Stimulated activated CD4-positive, alpha-beta T cell treated with anti-CD3 and anti-CD28 coated beads, Interleukin-12 subunit alpha, Interleukin-12 subunit beta, amount 100 ng/mL, for 48 hours (primary cell): ENCODE measurements around the gene ESPN.
"Not testable (repeated sequence)": the region's sequence is repeated elsewhere in the genome, so short reads cannot be mapped to it uniquely, and the experiment has no call there.

ENCODE experiments used
- DNase-seq, 3 donors: peaks; one replicate each; pipeline ENCODE4 v3.0.0-alpha.2; 2020; ENCODE audit warnings: low read depth in 2 of 3, low spot score in 1 of 3

ESPN gene

GRCh38 chr1:6424619-6425593 lies at the start of gene ESPN:
Gene ESPN (plus strand): TSS chr1:6424776. CDS start chr1:6424956, 180 bp downstream.
- no peak for DNase-seq

DNA sequence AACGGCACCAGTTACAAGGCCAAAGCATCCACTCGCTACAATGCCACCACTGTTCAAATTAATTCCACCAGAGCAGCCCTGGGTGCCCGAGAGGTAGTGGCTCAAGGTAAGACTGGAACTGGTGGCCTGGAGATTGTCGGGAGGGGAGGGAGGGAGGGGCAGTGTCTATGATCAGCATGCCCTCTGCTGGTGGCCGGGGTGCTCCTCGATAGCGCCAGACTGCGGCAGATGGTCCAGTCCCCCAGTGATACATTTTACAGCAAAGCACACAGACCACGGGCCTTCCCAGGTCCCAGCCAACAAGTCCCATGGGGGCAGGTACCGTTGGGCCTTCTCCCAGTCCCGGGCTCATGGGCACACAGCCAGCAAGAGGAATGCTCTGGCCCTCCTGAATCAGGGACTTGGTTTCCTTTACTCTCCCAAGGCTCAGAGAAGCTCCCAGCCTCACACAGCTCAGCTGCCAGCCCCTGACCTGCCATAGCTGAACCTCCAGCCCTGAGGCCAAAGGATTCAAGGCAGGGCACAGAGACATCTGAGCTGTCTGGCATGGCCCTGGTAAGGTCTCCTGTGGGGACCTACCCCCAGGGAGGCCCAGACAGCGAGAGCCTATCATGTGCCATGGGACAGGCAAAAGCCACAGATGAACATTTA lies 46.4 kb upstream of the ESPN start:
- no peak for DNase-seq

GRCh38 chr1:6380037-6380436 lies 44.5 kb upstream of the ESPN start:
- no peak for DNase-seq

- no peak for DNase-seq
Measured at GRCh38 chr1:6384135-6384534, 40.4 kb upstream of the ESPN start.

GRCh38 chr1:6384962-6385361 lies 39.6 kb upstream of the ESPN start:
- DNase-seq, result no peak

- DNase-seq, result no peak
Measured at GRCh38 chr1:6385488-6386191, 38.9 kb upstream of the ESPN start.

DNA sequence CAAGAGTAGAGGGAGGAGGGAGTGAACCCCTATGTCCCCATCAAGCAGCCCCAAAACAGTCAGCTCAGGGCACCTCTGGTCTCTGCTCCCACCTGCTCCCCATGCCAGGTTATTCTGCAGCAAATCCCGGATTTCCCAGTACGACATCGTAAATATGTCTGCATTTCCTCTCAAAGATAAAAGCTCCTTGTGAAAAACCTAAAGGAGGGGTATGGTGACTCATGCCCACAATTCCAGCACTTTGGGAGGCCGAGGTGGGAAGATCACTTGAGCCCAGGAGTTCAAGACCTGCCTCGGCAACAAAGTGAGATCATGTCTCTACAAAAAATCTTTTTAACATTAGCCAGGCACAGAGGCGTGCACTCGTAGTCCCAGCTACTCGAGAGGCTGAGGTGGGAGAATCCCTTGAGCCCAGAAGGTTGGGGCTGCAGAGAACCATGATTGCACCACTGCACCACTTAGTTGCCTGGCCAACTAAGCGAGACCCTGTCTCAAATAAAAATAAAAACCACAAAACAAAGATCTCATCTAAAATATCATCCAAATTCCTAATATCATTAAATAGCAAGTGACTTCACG lies 38.1 kb upstream of the ESPN start:
- no peak for DNase-seq

DNA sequence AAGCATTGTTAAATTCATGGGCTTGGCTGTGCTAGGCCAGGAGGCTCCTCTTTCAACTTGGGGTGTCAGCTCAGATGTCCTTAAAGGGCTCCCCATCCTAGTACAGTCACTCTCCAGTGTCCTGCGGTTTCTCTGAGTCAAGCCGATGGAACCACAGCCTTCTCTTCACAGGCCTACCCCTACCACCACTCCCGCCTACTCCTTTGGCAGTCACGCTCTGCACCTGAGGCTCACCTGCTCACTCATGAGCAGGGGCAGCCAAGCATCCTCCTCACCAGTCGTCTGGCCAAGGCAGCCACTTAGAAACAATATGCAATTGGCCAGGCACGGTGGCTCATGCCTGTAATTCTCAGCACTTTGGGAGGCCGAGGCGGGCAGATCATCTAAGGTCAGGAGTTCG lies 34.6 kb upstream of the ESPN start:
- no peak for DNase-seq

- no peak for DNase-seq
Measured at GRCh38 chr1:6391951-6392808, 32.4 kb upstream of the ESPN start.

DNA sequence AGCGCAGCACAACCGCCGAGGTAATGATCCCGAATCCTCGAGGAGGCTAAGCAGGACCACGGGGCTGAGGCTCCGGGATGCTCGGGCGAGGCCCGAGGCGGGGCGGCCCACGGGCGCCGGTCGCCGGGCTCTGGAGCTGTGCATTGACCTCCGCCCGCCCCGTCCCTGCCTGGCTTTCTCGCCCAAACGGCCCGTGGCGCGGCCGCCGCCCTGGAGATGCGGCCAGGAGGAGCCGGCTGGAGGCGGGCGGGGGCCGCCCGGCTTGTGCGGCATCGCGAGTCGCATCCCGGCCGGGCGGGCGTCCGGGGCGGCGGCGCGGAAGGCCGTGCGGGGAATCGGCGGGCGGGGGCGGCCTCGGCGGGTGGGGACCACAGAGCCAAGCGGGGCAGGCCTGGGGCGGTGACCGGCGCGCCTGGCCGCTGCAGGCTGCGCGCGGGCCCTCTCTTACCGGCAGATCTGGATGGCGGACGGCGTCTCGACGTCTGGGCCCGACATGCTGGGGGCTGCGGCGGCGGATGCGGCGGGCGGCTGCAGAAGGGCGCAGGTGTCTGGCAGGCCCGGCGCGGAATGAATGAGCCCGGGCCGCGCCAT lies 31.7 kb upstream of the ESPN start:
- DNase-seq, result no peak

- DNase-seq, result peak; percentile 84 to 92 (median 85)
Measured at GRCh38 chr1:6393400-6394187, 31.0 kb upstream of the ESPN start, which contains the start of gene ACOT7. Gene ACOT7 (minus strand): TSS chr1:6393767. CDS start chr1:6393399, 368 bp downstream.

- not testable (repeated sequence) for DNase-seq
Measured at GRCh38 chr1:6395130-6395529, 29.4 kb upstream of the ESPN start.

DNA sequence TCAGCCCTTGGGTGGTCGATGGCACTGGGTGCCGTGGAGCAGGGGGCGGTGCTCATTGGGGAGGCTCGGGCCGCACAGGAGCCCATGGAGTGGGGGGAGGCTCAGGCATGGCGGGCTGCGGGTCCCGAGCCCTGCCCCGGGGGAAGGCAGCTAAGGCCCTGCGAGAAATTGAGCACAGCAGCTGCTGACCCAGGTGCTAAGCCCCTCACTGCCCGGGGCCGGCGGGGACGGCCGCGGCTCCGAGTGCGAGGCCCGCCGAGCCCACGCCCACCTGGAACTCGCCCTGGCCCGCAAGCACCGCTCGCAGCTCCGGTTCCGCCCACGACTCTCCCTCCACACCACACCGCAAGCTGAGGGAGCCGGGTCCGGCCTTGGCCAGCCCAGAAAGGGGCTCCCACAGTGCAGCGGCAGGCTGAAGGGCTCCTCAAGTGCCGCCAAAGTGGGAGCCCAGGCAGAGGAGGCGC lies 28.8 kb upstream of the ESPN start:
- DNase-seq, result not testable (repeated sequence)

- no peak for DNase-seq
Measured at GRCh38 chr1:6396998-6397397, 27.6 kb upstream of the ESPN start.

DNA sequence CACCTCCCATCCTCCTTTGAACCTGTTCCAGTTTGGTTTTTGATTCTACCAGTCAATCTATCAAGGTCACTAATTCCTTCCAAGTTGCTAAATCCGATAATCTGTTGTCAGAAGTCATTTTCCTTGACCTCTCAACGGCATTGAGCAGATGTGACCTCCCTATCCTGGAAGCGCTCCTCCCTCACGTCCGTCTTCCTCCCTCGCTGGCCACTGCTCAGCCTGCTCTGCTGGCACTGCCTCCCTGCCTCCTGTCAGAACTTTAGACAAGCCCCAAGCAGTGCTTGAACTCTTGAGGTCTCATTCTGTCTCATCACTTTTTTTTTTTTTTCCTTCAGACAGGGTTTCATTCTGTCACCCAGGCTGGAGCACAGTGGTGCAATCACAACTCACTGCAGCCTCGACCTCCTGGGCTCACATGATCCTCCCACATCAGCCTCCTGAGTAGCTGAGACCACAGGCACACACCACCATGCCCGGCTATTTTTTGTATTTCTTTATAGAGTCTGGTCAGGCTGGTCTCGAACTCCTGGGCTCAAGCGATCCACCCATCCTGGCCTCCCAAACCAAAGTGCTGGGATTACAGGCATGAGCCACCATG lies 26.6 kb upstream of the ESPN start:
- no peak for DNase-seq

GRCh38 chr1:6399294-6399693 lies 25.3 kb upstream of the ESPN start:
- DNase-seq, result no peak

DNA sequence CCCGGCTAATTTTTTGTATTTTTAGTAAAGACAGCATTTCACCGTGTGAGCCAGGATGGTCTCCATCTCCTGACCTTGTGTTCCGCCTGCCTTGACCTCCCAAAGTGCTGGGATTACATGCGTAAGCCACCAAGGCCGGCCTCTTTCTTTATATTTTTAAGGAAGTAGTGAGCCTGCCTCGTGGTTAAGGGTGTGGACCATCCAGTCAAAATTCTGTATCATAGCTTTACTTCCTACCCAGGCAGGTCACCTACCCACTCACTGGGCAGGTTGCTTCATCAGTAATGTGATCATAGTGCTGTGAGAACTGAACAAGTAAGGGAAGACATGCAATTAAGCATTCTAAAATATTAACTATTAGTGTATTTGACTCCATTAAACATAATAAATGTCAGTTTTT lies 22.9 kb upstream of the ESPN start:
- DNase-seq, result no peak

- no peak for DNase-seq
Measured at GRCh38 chr1:6408023-6408422, 16.6 kb upstream of the ESPN start.

- DNase-seq, result no peak
Measured at GRCh38 chr1:6409053-6409452, 15.5 kb upstream of the ESPN start.
